GM21390 (cell line): ENCODE results near the gene TTLL8.
"Not testable (repeated sequence)": the region's sequence is repeated elsewhere in the genome, so short reads cannot be mapped to it uniquely, and the experiment has no call there.

Source experiments
- ATAC-seq: cut with Tn5 transposase; IDR thresholded peaks from one replicate; pipeline ENCODE4 v1.9.1; 2021; ENCODE audit not compliant: unreplicated experiment

Gene TTLL8

GRCh38 chr22:49993649-49994360, 64.3 kb downstream of the TTLL8 start:
- no peak for ATAC-seq

GRCh38 chr22:49992921-49993648, 65.0 kb downstream of the TTLL8 start:
- no peak for ATAC-seq

- ATAC-seq: no peak
Observed at GRCh38 chr22:49991907-49992533, 66.1 kb downstream of the TTLL8 start.

- ATAC-seq: no peak
Observed at GRCh38 chr22:49991167-49991566, 66.9 kb downstream of the TTLL8 start.

DNA sequence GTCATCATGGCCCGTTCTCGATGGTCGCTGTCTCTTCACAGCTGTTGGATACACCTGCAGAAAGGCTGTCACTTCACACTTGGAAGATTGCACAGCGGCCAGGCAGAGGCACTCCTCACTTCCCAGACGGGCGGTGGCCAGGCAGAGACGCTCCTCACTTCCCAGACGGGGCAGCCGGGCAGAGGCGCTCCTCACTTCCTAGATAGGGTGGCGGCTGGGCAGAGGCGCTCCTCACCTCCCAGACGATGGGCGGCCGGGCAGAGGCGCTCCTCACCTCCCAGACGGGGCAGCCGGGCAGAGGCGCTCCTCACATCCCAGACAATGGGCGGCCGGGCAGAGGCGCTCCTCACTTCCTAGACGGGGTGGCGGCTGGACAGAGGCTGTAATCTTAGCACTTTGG, 68.3 kb downstream of the TTLL8 start:
- ATAC-seq: not testable (repeated sequence)

DNA sequence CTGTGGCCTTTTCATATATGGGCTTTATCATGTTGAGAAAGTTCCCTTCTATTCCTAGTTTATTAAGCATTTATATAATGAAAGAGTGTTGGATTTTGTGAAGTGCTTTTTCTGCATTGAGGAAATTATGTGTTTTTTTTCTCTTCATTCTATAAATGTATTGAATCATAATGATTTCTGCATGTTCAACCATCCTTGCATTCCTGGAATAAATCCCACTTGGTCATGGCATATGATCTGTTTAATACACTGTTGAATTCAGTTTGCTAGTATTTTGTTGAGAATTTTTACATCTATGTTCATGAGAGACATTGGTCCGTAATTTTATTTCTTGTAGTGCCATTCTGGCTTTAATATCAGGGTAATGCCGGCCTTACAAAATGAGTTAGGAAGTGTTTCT, 71.8 kb downstream of the TTLL8 start:
- no peak for ATAC-seq

DNA sequence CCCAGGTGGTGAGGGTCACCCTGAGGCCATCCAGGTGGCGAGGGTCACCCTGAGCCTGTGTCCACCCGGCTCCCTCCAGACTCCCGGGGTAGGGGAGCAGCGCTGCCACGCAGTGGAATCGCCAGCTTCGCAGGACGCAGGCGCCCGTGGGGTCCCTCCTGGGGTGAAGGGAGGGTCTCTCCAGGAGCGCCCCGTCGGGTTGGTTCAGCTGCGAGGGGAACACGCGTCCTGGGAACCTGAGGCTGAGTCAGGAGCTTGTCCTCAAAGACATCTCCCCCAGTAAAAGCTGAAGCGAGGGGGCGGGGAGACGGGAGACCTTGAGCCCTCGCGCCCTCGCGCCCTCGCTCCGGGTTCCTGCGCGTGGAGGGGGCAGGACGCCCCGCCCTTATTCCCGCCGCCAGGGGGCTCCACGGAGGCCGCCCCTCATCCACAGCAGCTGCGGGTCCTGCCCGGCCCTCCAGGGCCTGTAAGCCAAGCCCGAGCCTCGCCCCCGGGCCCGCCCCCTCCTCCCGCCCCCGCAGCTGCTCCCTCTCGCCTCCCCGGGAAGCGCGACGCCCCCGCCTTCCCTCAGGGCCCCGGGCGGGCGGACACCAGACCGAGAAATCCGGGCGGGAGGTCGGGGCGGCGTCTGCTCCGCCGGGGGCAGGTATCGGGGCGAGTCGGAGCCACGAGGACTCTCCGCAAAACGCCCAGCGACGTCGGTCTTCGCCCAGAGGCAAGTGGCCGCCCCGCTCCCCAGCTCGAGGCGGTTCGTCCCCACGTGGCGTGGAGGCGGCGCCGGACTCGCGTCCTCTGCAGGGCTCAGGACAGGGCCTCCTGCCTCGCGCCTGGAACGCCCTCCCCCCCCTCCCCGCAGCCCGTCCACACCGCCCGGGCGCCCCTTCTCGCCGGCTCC, 74.7 kb downstream of the TTLL8 start:
- no peak for ATAC-seq

GRCh38 chr22:49981799-49982198, 76.3 kb downstream of the TTLL8 start:
- ATAC-seq: not testable (repeated sequence)

GRCh38 chr22:49979587-49980264, 78.4 kb downstream of the TTLL8 start:
- ATAC-seq: no peak

GRCh38 chr22:49977578-49977977, 80.5 kb downstream of the TTLL8 start:
- ATAC-seq: no peak

DNA sequence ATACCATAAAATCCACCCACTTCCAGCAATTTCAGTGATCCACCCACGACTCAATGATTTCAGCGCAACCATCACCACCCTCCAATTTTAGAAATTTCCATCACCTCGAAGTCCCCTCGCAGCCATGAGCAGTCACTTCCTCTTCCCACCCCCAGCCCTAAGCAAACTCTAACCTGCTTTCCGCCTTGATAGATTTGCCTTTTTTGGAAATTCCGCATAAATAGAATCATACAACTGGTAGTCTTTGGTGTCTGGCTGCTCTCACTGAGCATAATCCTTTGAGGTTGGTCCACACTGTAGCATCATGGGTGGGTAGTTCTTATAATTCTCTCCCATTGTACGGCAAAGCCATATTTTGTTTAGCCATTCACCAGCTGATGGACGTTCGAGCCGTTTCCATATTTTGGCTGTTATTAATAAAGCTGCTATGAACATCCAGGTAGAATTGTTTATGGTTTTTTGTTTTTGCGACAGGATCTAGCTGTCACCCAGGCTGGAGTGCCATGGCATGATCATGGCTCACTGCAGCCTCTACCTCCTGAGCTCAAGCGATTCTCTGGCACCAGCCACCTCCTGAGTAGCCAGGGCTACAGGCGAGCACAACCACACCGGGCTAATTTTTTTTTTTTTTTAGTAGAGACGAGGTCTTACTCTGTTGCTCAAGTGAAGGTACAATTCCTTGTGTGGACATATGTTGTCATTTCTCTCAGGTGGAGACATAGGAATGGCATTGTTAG, 81.5 kb downstream of the TTLL8 start:
- ATAC-seq: no peak

DNA sequence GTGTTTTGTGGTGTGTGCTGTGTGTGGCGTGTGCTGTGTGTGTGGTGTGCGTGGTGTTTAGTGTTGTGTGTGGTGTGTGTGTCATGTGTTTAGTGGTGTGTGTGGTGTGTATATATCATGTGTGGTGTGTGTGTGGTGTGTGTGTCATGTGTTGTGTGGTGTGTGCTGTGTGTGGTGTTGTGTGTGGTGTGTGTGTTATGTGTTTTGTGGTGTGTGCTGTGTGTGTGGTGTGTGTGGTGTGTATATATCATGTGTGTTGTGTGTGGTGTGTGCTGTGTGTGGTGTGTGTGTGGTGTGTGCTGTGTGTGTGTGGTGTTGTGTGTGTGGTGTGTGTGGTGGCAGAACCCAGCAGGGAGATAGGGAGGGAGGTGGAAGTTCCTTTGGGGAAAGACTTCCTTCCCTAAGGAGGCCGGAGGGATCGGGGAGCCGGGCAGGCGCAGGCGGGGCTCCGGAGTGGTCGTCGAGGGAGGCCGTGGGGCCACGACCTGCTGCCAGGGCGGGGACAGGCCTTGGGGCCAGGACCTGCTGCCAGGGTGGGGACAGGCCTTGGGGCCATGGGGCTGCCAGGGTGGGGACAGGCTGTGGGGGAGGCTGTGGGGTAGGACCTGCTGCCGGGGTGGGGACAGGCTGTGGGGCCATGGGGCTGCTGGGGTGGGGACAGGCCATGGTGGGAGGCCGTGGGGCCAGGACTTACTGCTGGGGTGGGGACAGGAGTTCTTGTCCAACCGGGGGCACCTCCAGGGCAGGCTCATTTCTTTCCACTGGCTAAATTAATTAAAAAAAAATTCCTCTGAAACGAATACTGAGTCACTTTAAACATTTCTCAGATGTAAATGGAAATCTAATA, 82.3 kb downstream of the TTLL8 start:
- ATAC-seq: no peak

- ATAC-seq: no peak
Observed at GRCh38 chr22:49973018-49973961, 84.8 kb downstream of the TTLL8 start.

DNA sequence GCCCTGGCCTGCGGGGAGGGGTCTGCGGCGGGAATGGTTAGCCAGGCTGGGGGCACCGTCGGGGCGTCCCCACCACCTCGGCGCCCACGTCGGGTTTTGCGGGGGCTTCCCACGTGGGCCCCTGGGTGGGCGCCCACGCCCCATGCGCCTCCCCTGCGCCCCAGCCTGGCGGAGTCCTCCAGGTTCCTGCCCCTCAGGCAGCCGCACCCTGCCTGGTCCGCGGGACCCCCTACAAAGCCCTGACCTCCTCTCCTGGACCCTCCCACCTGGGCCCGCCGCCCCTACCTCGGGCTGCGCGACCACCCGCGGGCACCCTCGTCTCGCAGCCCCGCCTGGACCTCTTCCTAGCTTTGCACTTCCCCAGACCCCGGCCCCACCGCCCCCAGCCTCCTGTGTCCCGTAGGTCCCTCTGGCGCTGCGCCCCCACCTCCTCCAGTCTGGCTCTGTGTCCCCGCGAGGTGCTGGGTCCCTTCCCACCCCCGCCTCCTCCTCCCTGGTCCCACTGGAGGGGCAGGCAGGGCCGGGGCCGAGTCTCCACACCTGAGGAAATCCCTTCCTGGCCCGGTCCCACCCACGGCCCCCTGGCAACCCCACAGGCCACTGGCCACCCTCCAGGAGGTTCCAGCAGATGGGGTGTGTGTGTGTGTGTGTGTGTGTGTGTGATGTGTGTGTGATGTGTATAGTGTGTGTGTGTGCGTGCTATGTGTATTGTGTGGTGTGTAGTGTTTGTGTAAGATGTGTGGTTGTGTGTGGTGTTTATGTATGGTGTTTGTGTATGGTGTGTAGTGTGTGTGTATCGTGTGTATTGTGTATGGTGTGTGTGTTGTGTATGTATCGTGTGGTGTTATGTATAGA, 85.7 kb downstream of the TTLL8 start:
- no peak for ATAC-seq

- peak; percentile 19 for ATAC-seq
Observed at GRCh38 chr22:49971232-49972162, 86.6 kb downstream of the TTLL8 start.
